KBM-7 (cell line): ENCODE results near the gene UMOD.

ENCODE experiments used
- DNase-seq: peaks from one replicate; pipeline ENCODE4 v3.0.0-alpha.2; 2015
- in situ Hi-C: fragments of 300-500 bp; cut with MboI; formaldehyde crosslinking; loops from 2 replicates; pipeline ENCODE4 v1.14.3; 2020; ENCODE audit warnings: low sequenced_read_pairs, low pct_unique_long_range_greater_than_20kb, mixed read lengths

Gene UMOD

DNA sequence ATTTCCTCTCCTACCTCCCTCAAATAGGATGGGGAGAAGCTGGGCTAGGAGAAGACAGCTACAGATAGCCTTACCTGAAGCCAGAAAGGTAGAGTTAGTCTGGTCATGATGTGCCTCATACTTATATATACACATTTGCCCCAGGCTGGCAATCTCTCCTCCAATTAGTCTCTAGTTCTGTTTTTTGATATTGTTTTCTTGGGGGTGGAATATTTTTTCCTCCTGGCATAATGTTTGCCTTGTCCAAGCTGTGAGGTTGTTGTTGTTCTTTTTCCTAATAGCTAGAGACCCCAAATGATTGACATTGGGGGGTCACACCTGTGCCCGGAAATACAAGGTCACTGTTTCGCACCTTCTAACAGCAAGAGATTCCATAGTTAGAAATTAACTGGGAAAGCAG is at the start of gene UMOD:
Gene UMOD (minus strand): TSS at position 101 of the 400 bp plus-strand sequence. CDS start 1,978 bp downstream, outside the sequence.
- in situ Hi-C loops: no loop called here
- DNase-seq: no peak

DNA sequence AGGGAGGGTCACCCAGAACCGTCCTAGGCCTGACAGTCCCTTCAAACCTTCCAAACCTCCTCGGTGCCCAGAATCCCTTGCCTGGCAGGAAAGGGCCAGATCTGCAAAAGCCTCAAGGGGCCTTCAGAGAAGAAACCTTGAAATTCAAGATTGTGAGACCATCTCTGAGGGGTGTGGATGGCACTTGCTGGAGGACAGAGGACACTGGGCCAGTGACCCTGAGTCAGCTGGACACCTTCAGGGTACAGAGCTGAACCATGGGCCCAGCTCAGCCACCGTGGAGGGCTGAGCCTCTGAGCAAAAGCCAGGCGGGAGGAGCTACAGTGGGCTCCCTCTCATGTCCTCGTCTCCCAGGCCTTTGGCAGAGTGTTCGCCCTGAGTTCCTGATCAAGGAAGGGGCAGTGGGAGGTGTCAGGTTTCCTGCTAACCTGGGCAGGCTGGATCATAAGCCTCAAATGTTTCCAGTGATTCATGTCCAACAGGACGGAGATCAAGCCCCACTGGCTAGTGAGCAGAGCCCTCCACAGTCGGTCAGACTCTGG is 49.0 kb upstream of the UMOD start:
- in situ Hi-C loops: no loop called here
- no peak for DNase-seq

DNA sequence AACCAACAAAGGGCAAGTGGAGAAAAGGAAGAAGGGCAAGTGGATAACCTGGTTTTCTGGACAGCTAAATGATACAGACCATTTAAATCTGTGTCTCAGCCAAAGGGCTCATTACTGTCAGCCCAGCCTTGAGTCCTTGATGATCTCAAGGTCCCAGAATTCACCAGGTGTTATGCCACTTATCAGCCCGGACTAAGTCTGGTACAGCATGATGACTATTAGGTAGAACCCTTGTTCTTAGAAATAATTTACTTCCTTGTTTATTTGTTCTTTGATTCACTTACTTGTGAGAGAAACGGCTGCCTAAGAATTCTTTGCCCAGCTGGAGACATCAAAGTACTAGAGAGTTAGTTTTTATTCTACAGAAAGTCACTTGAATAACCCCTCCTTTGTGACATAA is 48.6 kb upstream of the UMOD start:
- DNase-seq: no peak
- in situ Hi-C loops: no loop called here

DNA sequence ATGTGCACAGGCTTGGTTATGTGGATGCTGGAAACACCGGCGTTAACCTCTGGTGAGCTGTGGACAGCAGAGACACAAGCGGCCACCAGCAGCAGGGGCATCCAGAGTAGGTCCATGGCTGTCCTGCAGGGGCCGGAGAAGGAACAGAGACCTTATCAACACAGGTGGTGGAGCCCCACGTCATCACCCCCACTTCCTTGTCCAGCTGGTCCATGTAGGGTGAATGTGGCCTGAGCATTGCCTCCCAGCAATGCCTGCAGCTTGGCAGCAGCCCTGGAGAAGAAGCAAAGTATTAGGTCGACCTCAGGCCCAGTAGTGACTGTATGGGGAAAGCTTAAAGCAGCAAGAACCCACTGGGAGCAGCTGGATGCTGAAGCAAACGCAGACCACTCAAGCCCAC is 46.7 kb upstream of the UMOD start:
- DNase-seq: no peak
- in situ Hi-C loops: loop anchor here (25.0 kb wide), 1 partner anchor 487 kb away; no protein-coding TSS in a partner anchor

DNA sequence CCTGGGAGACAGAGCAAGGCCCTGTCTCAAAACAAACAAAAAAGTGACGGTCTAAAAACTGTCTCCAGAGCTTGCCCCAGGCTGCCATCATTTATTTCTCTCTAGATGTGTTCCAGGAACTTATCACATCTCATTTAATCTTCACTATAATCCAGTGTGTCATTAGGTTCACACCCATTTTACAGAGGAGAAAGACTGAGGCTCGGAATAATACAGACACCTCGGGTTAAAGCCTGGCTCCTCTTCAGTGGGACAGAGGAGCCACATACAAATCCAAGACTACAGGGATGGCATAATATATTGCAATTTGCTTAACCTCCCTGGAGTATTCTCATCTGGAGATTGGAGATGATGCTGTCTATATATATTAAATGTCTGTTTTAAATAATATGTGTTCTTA is 46.1 kb upstream of the UMOD start:
- in situ Hi-C loops: loop anchor here (25.0 kb wide), 1 partner anchor 486 kb away; no protein-coding TSS in a partner anchor
- no peak for DNase-seq

DNA sequence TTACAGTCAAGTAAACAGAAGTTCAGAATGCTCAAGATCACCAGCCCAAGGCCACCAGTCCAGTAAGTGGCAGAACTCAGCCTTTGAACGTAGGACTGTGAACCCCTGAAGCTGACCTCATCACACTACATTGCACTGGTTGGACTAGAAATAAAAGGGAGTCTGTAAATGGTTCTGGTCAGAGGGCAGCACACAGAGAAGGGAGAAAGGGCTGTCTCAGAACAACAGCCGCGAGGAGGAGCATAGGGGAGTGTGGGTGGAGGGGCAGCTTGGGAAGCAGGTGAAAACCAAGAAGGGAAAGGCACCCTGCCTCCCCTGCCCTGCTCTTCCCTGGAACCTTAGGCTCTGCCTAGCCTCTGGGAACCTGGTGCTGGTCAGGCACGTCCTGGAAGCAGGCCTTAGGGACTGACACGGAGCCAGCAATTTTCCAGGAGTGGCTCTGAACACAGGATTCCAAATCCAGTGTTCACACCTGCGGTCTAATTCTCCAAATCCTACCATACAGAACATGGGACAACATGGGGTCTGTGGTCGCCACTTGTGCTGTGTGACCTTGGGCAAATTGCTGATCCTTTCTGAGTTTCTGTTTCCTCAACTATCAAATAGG is 45.1 kb upstream of the UMOD start:
- in situ Hi-C loops: loop anchor here (25.0 kb wide), 1 partner anchor 485 kb away; no protein-coding TSS in a partner anchor
- DNase-seq: no peak

DNA sequence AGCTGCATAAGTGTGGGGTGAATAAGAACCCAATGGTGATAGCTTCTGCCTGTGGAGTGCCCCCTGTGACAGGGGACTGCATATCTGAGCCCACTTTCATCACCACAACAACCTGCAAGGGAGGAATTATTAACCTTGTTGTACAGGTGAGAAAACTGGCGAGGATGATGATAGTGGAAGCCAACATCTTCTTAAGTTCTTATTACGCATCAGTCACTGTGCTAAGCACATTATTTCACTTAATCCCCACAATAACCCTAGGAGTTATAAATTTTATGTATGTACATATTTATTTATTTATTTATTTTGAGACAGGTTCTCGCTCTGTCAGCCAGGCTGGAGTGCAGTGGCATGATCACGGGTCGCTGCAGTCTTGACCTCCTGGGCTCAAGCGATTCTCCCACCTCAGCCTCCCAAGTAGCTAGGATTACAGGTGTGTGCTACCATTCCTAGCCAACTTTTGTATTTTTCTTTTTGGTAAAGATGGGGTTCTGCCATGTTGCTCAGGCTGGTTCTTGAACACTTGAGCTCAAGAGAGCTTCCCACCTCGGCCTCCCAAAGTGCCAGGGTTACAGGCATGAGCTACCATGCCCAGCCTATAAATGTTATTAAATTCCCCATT is 44.4 kb upstream of the UMOD start:
- in situ Hi-C loops: loop anchor here (25.0 kb wide), 1 partner anchor 485 kb away; no protein-coding TSS in a partner anchor
- DNase-seq: no peak

DNA sequence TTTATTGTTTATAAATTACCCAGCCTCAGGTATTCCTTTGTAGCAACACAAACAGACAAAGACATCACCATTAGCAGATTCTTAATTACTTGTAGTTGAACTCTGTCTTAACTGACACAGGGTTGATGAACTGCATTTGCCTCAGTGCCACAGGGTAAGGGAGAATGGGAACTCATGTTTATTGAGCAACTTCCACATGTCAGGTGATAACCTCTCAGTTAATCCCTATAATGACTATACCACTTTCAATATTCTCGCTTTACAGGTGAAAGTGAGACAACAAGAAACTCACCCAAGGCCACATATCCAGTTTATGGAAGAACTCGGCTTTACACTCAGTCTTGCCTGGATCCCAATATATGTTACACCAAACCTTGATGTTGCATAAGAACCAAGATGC is 43.4 kb upstream of the UMOD start:
- DNase-seq: no peak
- in situ Hi-C loops: loop anchor here (25.0 kb wide), 1 partner anchor 484 kb away; no protein-coding TSS in a partner anchor

DNA sequence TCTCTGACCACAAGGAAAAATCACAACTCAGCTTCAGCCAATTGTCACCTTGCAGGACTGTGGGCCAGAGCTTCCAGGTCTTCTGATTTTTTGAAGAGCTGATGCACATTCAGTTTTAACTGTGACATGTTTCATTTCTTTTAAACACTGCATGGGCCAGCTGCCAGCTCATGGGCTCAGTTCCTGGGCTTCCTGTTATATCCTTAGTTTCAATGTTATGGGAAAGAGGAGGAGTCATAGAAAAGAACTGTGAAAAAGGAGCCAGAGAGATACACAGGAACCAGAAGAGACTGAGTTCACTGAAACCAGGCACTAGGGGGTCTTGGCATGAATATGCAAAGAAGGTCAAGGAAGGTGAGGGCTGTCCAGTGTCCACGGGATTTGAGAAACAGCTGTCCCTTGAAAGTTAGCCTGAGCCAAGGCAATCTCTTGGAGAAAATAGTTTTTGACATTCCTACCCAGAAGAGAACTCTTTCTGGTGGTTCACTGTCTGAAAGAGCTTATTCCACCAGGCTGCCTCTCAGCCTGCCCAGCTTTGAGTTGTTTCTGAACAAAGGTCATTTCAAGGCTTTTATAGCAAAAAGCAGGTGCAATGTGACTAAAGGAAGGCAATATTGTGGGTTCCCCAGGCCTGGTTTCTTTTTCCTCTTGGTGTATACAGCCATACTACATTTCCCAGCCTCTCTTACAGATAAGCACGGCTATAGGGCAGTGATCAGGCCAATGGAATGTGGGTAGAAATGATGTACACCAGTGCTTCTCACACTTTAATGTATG is 41.5 kb upstream of the UMOD start:
- DNase-seq: no peak
- in situ Hi-C loops: loop anchor here (25.0 kb wide), 1 partner anchor 482 kb away; no protein-coding TSS in a partner anchor

DNA sequence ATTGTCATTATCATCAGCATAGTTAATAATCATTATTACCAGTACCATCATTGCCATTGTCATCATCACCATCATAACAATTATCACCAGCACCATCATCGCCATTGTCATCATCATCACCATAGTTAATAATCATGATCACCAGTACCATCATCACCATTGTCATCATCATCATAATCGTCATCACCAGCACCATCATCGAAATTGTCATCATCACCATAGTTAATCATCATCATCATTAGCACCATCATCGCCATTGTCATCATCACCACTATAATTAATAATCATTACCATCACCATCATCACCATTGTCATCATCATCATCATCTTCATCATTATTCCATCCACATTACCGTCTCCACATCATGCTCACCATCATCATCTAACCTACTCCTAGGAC is 38.5 kb upstream of the UMOD start:
- in situ Hi-C loops: loop anchor here (25.0 kb wide), 1 partner anchor 479 kb away; no protein-coding TSS in a partner anchor
- no peak for DNase-seq

DNA sequence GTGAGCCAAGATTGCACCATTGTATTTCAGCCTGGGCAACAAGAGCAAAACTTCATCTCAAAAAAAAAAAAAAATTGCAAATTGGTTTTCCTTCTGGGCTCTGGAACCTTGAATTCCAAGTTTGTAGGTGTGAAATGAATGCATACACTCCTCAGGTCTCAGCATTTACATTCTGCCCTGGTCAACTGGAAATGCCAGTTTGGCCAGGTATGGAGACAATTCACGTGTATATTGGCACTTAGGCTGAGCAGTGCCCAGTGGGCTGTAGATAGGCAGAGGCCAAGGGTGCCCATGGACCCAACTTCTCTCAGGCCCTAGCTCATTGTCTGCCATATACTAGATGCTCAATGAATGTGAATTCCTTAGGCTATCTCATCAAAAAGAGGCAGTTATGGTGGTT is 36.3 kb upstream of the UMOD start:
- no peak for DNase-seq
- in situ Hi-C loops: loop anchor here (25.0 kb wide), 1 partner anchor 477 kb away; no protein-coding TSS in a partner anchor

DNA sequence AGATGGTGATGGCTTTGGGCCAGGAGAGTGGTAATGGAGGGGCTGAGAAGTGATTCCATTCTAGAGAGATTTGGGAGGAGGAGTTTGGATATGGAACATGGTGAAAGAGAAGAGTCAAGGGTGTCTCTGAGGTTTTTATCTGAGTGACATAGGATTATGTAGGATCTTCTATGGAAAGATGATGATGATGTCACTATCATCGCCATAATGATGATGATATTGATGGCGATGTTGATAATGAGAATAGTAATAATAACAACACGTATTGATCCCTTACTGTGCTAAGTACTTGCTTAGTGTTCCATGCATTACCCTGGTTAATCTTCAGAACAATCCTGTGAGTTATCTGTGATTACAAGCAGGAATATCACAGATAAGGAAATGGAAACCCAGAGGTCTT is 35.5 kb upstream of the UMOD start:
- no peak for DNase-seq
- in situ Hi-C loops: loop anchor here (25.0 kb wide), 1 partner anchor 476 kb away; no protein-coding TSS in a partner anchor

DNA sequence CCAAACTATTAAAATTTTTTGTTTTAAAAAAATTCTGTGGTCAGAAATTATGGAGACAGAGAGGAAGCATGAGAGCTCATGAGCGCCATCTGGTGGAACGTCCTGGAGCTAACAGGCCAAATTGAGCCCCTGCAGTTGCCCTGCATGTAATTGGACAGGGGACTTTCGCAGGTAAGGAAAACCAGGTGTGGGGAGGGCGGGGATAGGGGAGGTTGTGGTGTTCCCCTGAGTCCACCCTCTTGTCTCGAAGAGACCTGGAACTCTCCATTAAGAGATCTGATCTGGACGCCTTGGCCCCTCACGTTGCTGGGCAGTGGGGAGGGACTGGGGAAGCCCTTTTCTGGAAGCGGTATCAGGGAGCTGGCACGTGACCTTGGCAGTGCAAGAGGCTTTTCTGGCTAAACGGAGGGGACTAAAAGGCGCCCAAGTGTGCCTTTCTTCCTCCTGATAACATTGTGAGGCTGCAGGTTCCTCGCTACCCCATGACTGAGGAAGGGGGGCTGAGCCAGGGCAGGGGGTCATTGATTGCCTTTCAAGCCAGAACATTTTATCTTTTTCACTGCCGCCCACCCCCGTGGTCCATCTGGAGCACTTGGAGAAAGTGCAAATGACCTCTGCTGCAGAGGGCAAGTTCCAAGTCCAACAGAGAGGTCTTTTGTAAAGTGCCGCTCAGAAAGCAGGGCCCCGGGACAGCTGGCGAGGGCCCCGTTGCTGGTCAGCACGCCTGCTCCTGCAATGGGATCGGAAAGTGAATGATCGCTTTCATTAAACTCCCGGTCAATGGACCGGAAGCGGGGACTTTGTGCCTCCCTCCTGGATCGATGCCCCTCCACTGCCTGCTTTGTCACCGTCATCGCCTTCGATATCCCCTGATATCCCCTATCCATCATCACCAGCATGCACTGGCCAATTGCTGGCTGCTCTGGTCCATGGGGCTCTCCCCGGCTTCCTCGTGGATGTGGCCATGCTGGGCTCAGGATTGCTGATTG is 33.6 kb upstream of the UMOD start:
- peak; percentile 56 for DNase-seq
- in situ Hi-C loops: loop anchor here (25.0 kb wide), 1 partner anchor 474 kb away; no protein-coding TSS in a partner anchor

DNA sequence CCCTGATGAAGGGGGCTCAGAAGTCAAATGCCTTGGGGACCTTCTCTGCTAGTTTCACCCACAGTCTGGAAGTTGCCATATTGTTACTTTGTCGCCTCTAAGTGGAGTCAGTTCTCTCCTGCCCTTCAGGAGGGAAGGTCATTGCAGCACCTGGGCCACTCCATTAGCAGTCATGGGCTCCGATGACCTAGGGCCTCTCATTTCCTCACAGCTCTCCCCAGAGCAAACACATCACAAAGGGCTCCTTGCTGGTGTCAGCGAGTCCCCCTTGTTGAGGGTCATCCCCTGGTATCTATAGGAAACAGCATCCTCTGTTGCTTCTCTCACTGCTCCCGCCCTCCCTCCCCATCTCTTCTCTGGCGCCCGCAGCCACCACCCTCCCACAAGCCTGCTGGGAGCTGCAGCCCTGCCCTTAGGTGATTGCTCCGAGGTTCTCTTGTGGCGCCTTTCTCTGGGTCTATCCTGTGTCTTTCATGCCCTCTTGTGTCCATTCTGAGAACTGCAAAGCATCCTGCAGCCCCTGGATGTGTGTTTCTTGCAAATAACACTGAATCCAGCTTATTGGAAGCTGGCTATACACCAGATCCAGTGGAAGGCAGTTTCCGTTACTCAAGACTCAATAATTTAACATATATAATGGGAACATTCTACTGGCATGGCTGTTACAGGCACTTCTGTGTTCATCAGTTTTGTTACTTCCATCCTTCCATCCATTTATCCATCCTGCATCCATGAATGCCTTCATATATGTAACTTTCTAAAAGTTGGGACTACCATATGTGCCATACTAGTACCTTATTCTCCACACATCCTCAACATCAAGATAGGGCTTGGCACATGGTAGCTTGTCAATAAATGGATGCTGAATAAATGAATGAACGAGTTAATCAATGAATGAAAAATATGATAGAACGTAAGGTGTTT is 30.9 kb upstream of the UMOD start:
- in situ Hi-C loops: loop anchor here (25.0 kb wide), 1 partner anchor 471 kb away; no protein-coding TSS in a partner anchor

DNA sequence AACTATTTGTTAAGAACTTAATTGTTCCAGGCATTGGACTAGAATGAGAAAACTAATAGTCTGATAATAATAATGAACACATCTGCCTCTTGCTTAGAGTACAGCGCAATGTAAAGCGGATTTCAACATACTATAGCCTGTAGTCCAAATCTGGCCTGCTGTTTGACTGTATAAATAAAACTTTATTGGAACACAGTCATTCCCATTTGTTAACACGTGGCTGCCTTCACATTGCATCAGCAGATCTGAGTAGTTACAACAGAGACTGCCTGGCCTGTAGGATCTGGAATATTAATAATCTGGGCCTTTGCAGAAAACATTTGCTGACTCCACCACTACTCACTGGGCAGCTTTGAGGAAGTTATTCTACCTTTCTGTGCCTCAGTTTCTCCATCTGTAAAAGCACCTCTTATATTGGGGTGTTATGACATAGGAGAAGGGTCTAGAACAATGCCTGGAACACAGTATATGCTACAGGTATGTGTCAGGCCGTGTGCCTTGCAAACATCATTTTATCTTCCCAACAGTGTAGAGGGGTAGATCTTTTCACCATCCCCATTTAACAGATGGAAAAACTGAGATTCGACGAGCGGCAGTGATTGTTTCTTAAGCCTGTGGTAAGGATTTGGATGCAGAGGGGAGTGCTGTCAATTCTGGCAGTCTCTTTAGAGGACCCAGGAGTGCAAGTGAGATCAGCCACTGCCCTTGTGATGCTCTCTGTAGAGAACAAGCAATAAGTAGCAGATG is 29.9 kb upstream of the UMOD start:
- no peak for DNase-seq
- in situ Hi-C loops: loop anchor here (25.0 kb wide), 1 partner anchor 470 kb away; no protein-coding TSS in a partner anchor

More for the DNA sequence above, 30.9 kb upstream of the UMOD start:
- DNase-seq: peak; percentile 84

DNA sequence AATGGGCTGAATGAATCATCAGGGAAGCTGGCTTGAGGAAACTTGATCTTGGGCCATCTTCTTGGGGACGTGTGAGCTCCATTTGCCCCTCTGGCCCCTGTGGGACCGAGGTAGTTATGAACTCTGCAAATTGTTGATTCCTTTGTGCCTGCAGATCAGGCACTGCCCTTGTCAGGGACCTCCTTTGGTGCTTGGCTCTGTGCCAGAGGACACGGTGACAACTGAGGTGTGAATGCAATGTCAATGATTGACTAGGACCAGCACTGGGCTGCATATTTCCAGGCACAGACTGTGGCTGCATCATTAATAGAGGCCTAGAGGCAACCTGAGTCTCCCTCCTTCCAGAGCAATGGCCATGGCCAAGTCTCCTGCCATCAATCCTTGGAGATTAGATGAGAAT is 28.3 kb upstream of the UMOD start:
- DNase-seq: no peak
- in situ Hi-C loops: loop anchor here (25.0 kb wide), 1 partner anchor 468 kb away; no protein-coding TSS in a partner anchor
